ENCODE measurements around the gene IRF8.
"Not testable (repeated sequence)": the region's sequence is repeated elsewhere in the genome, so short reads cannot be mapped to it uniquely, and the experiment has no call there.

Gene IRF8

GRCh38 chr16:85898521-85899442, at the start of gene IRF8:
Gene IRF8, plus strand, starts transcription at chr16:85899162. Its CDS starts 3,854 bp downstream, at chr16:85903016.
- DNase-seq: peak; percentile 89

DNA sequence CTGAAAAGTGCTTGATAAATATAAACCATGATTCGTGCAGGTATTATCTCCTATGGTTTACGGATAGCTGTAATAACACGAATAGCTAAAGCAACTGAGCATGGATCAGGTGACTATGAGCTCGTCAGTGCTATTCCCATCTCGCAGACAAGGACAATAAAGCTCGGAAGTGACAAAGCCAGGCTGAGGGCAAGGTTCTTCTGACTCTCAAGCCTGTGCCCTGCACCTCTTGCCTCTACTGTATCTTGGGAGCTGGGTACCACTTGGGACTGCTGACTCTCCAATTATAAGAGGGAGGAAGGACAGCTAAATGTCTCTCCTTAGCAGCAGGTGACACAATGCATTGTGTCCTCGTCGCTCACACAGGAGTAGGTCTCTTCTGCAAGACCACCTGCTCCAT, 49.6 kb upstream of the IRF8 start:
- DNase-seq: no peak

GRCh38 chr16:85850344-85850880, 48.5 kb upstream of the IRF8 start:
- DNase-seq: no peak

- no peak for DNase-seq
Observed at GRCh38 chr16:85851034-85851785, 47.8 kb upstream of the IRF8 start.

DNA sequence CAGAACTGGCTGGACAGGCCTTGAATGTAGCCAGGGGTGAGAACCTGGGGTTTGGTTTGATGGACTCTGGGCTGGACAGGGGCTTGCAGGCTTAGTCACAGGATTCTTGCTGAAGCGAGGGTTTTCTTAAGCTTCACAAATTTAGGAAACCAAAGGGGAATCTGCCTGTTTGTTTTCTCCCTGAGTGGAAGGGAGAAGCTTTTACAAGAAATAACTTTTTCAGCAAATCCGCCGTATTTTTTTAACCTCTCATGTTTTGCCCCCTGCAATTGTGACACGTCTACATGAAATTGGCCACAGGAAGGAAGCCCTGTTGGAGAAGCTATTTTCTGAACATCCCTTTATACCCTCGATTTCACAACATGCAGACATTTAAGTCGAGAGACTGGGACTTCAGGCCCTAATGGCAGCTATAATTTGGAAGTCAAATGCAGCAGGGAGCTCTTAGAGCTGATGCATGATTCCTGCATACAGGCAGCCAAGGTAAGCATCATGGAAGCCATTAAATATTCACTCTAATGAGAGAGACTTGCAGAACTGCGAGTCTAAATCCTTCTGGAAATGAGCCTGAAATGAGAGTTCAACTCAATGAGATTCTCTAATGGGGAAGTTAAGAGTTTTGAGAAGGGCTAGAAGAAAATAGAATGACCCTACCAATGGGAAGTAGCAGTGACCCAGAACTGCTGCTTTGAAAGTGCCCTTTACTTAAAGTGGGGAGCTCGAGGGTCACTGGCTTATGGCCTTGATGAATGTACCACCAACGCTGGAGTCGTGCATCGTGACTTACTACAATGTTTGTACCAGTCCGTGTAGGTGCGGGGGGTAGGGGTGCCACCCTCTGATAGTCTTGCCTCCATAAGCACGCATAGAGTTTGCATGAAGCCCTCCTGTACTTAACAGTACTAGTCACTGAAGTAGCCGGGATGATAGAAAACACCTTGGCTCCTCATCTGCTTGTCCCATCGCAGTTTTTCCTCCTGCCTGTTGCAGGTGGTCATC, 45.1 kb upstream of the IRF8 start:
- DNase-seq: no peak

GRCh38 chr16:85854935-85855334, 44.0 kb upstream of the IRF8 start:
- no peak for DNase-seq

GRCh38 chr16:85856079-85856478, 42.9 kb upstream of the IRF8 start:
- DNase-seq: no peak

- no peak for DNase-seq
Observed at GRCh38 chr16:85856585-85856984, 42.4 kb upstream of the IRF8 start.

- no peak for DNase-seq
Observed at GRCh38 chr16:85857406-85857805, 41.6 kb upstream of the IRF8 start.

DNA sequence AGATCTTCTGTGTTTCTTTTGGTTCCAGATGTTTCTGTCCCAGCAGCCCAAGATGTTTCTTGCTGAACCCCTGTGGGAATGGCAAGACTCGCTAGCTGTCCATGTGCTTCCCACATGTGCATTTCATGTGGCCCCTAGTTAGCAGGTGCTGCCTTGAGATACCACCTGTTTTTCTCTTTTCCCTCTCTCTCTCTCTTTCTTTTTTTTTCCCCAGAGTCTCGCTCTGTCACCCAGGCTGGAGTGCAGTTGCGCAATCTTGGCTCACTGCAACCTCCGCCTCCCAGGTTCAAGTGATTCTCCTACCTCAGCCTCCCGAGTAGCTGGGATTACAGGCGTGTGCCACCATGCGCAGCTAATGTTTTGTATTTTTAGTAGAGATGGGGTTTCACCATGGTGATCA, 40.4 kb upstream of the IRF8 start:
- DNase-seq: not testable (repeated sequence)

- no peak for DNase-seq
Observed at GRCh38 chr16:85858984-85859817, 39.8 kb upstream of the IRF8 start.

DNA sequence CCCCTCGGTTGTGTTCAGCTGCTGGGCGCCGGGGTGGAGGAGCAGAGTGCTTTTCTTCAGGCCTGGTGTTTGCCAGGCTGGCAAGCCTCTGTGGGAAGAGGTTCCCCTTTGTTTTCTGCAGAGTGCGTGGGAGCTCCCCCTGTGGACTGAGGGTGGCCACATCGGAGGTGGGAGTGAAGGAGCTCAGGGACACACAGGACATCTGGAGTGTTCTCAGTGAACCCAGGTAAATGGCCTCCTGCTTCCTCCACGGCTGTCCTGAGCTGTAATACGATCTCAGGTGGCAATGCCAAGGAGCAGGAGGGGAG, 39.2 kb upstream of the IRF8 start:
- DNase-seq: no peak

DNA sequence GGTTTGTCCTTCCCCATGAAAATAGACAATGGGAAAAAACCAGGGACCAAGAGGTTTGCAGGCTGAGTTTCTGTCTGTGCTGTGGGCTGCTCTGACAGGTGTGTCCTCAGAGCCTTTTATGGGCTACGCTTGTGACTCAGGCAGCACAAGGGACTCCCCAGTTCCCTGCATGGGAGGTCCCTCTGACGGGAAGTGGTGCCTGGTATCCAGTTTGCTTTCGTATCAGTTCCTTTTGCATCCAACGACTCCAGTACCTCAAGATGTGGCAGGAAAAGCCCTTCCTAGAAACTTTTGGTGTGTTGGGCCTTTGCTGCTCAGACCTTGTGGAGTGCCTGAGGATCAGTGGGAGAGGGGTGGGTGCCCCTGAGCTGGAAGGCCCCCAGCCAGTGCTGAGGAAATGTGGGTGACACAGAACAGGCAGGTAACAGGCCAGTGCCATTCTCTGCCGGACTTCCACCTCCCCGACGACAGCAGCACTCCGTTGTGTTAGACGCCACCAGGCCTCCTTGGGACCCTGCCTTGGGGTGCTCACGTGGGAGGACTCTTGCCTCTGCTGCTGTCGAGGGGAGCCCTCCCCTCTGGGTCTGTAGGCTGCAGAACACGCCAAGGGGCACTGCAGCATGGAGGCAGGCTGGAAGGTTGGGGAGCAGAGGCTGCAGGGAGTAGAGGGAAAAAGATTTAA, 38.4 kb upstream of the IRF8 start:
- DNase-seq: no peak

DNA sequence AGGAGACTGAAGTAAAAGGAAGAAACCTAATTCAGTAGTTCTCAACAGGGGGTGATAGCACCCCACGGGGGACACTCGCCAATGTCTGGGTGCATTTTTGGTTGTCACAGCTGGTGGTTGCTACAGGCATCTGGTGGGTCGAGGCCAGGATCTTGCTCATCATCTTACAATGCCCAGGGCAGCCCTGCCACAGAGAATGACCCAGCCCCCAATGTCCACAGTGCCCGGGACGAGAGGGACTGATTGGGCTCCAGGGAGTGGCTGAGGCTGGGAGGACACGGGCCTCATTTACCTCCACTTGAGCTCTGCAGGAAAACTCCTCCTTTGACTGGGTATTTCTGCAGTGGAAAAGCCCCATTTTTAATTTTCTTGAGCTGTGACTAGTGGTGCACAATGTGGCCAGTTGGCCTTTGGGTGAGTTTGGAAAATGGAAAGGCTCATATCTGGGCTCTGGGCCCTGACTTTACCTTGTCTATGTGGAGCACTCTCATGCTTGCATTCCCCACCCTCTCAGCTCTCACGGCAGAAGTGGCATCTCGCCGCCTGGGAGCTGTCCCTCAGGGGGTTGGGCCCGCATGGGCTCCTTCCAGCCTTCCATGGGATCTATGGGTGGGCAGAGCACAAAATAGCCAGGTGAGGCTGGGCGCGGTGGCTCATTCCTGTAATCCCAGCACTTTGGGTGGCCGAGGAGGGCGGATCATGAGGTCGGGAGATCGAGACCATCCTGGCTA, 37.7 kb upstream of the IRF8 start:
- no peak for DNase-seq

- DNase-seq: no peak
Observed at GRCh38 chr16:85862476-85863383, 36.2 kb upstream of the IRF8 start.

DNA sequence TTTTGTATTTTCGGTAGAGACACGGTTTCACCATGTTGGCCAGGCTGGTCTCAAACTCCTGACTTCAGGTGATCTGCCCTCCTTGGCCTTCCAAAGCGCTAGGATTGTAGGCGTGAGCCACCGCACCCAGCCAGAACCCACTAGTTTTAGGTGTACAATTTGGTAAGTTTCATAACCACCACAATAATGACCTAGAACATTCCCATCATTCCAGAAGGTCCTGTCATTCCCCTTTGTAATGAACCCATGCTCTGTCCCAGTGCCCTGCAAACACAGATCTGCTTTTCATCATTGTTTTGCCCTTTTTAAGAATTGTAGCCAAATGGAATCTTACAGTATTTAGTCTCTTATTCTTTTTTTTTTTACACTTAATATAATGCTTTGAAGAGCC, 35.6 kb upstream of the IRF8 start:
- DNase-seq: no peak

- DNase-seq: no peak
Observed at GRCh38 chr16:85864965-85865364, 34.0 kb upstream of the IRF8 start.

GRCh38 chr16:85867189-85867588, 31.8 kb upstream of the IRF8 start:
- DNase-seq: no peak

GRCh38 chr16:85868495-85868894, 30.5 kb upstream of the IRF8 start:
- DNase-seq: no peak

Data from stimulated activated CD4-positive, alpha-beta T cell treated with anti-CD3 and anti-CD28 coated beads, Interleukin-4, amount 100 ng/mL, for 1 hour (primary cell).